ENCODE measurements around the gene ZNF664.

GRCh38 chr12:123937707-123938591 is 35.1 kb upstream of the ZNF664 start:
- TF ChIP-seq, protein P1, sequence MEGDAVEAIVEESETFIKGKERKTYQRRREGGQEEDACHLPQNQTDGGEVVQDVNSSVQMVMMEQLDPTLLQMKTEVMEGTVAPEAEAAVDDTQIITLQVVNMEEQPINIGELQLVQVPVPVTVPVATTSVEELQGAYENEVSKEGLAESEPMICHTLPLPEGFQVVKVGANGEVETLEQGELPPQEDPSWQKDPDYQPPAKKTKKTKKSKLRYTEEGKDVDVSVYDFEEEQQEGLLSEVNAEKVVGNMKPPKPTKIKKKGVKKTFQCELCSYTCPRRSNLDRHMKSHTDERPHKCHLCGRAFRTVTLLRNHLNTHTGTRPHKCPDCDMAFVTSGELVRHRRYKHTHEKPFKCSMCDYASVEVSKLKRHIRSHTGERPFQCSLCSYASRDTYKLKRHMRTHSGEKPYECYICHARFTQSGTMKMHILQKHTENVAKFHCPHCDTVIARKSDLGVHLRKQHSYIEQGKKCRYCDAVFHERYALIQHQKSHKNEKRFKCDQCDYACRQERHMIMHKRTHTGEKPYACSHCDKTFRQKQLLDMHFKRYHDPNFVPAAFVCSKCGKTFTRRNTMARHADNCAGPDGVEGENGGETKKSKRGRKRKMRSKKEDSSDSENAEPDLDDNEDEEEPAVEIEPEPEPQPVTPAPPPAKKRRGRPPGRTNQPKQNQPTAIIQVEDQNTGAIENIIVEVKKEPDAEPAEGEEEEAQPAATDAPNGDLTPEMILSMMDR (IDR thresholded peaks at IDR 0.05) = no peak
- TF ChIP-seq POLR2A (IDR thresholded peaks at IDR 0.05) = no peak
